NCI-H2107 treated with DMSO at 0.1 percent for 48 hours (cell line): ENCODE measurements around the gene CDH15.
"Not testable (repeated sequence)": the region's sequence is repeated elsewhere in the genome, so short reads cannot be mapped to it uniquely, and the experiment has no call there.

ENCODE experiments used
- DNase-seq: peaks from one replicate; lab custom pipeline; 2025; ENCODE audit not compliant: unreplicated experiment; lab: John Stamatoyannopoulos, UW

CDH15 gene

GRCh38 chr16:89172171-89172527 is 601 bp downstream of the CDH15 start:
- DNase-seq = no peak

- DNase-seq = no peak
Measured at GRCh38 chr16:89172528-89173173, 1.1 kb downstream of the CDH15 start.

GRCh38 chr16:89173174-89173921 is 1.8 kb downstream of the CDH15 start:
- no peak for DNase-seq

GRCh38 chr16:89174055-89174827 is 2.7 kb downstream of the CDH15 start:
- DNase-seq = no peak

GRCh38 chr16:89174877-89175276 is 3.3 kb downstream of the CDH15 start:
- DNase-seq = no peak

GRCh38 chr16:89175280-89176146 is 4.0 kb downstream of the CDH15 start:
- DNase-seq = no peak

- DNase-seq = no peak
Measured at GRCh38 chr16:89176147-89176690, 4.7 kb downstream of the CDH15 start.

- DNase-seq = no peak
Measured at GRCh38 chr16:89176717-89177116, 5.2 kb downstream of the CDH15 start.

GRCh38 chr16:89177501-89177900 is 6.0 kb downstream of the CDH15 start:
- no peak for DNase-seq

- no peak for DNase-seq
Measured at GRCh38 chr16:89178453-89179147, 7.1 kb downstream of the CDH15 start.

- no peak for DNase-seq
Measured at GRCh38 chr16:89179148-89179484, 7.6 kb downstream of the CDH15 start.

GRCh38 chr16:89179656-89180315 is 8.2 kb downstream of the CDH15 start:
- DNase-seq = no peak

GRCh38 chr16:89183463-89183862 is 11.9 kb downstream of the CDH15 start:
- DNase-seq = no peak

GRCh38 chr16:89183975-89184676 is 12.6 kb downstream of the CDH15 start:
- no peak for DNase-seq

GRCh38 chr16:89184677-89184932 is 13.1 kb downstream of the CDH15 start:
- DNase-seq = no peak

GRCh38 chr16:89184933-89185794 is 13.6 kb downstream of the CDH15 start:
- DNase-seq = no peak

- not testable (repeated sequence) for DNase-seq
Measured at GRCh38 chr16:89185887-89186592, 14.5 kb downstream of the CDH15 start.

GRCh38 chr16:89186593-89187031 is 15.1 kb downstream of the CDH15 start:
- not testable (repeated sequence) for DNase-seq
